PC-9 (cell line): ENCODE data around the gene ZNF273.

Experiments
- EZH2 ChIP-seq: fragments of 200-600 bp; sonication (generic); IDR thresholded peaks from 2 replicates; pipeline ENCODE4 v1.8.0; 2017; ENCODE audit warnings: antibody characterized with exemption, low read depth
- TF ChIP-seq, protein P1 (sequence below): fragments of 200-600 bp; sonication (generic); conservative IDR thresholded peaks from 2 replicates; pipeline ENCODE4 v1.6.1; 2017; ENCODE audit warnings: mixed run types, antibody characterized with exemption, mild to moderate bottlenecking, moderate library complexity

DNA sequence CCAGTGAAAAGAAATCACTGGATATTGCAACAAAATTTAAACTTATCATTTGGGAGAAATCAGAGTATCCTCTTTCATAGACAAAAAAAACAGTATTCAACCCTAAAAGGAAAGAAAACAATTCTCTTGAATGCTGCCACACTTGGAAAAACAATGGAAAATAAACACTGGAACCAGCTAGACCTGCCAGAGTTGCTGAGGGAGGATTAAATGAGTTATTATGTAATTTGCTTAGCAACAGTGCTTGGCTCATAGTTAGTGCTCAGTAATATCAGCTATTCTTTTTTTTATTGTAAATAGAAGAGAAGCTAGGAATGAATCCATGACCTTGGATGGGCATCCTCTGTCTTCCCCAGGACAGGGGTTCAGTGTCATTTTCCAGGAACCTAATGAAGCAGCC, 11.0 kb upstream of the ZNF273 start:
- TF ChIP-seq, protein P1, sequence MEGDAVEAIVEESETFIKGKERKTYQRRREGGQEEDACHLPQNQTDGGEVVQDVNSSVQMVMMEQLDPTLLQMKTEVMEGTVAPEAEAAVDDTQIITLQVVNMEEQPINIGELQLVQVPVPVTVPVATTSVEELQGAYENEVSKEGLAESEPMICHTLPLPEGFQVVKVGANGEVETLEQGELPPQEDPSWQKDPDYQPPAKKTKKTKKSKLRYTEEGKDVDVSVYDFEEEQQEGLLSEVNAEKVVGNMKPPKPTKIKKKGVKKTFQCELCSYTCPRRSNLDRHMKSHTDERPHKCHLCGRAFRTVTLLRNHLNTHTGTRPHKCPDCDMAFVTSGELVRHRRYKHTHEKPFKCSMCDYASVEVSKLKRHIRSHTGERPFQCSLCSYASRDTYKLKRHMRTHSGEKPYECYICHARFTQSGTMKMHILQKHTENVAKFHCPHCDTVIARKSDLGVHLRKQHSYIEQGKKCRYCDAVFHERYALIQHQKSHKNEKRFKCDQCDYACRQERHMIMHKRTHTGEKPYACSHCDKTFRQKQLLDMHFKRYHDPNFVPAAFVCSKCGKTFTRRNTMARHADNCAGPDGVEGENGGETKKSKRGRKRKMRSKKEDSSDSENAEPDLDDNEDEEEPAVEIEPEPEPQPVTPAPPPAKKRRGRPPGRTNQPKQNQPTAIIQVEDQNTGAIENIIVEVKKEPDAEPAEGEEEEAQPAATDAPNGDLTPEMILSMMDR = no peak
- no peak for TF ChIP-seq EZH2
